ENCODE data around the gene KRTAP2-1. TPM values are rescaled to one million over a fixed set of nuclear protein-coding genes. Genes with fewer than 3 reads are reported as not detected.
"Not testable (repeated sequence)": the region's sequence is repeated elsewhere in the genome, so short reads cannot be mapped to it uniquely, and the experiment has no call there.

Gene KRTAP2-1
- total RNA-seq, 1 experiment from 2014 or later: not detected

- no peak for DNase-seq (ENCODE audit: low read depth)
These were observed 11.6 kb upstream of the KRTAP2-1 start for GRCh38 chr17:41058741-41059140.

GRCh38 chr17:41057547-41057946 is 10.4 kb upstream of the KRTAP2-1 start:
- no peak for DNase-seq (ENCODE audit: low read depth)

- DNase-seq (ENCODE audit: low read depth): not testable (repeated sequence)
These were observed 8.0 kb upstream of the KRTAP2-1 start, which contains the start of gene KRTAP2-2 for GRCh38 chr17:41055130-41055529. TSS of gene KRTAP2-2 (minus strand) at chr17:41055230. CDS start at chr17:41055211, 19 bp downstream.

- not testable (repeated sequence) for DNase-seq (ENCODE audit: low read depth)
These were observed 7.4 kb upstream of the KRTAP2-1 start for GRCh38 chr17:41054556-41054955.

- no peak for DNase-seq (ENCODE audit: low read depth)
These were observed 6.9 kb upstream of the KRTAP2-1 start for GRCh38 chr17:41054025-41054424.

GRCh38 chr17:41052566-41052965 is 5.5 kb upstream of the KRTAP2-1 start:
- DNase-seq (ENCODE audit: low read depth): peak; percentile 66

- DNase-seq (ENCODE audit: low read depth): peak; percentile 93
These were observed 2.0 kb upstream of the KRTAP2-1 start for GRCh38 chr17:41049110-41049509.

- peak; percentile 78 for DNase-seq (ENCODE audit: low read depth)
These were observed 1.3 kb upstream of the KRTAP2-1 start for GRCh38 chr17:41048441-41048840.

GRCh38 chr17:41042953-41043352 is 4.2 kb downstream of the KRTAP2-1 start:
- DNase-seq (ENCODE audit: low read depth): no peak

- DNase-seq (ENCODE audit: low read depth): peak; percentile 65
These were observed 6.1 kb downstream of the KRTAP2-1 start, which contains the start of gene KRTAP1-1 for GRCh38 chr17:41040783-41041571. TSS of gene KRTAP1-1 (minus strand) at chr17:41041450. CDS start at chr17:41041397, 53 bp downstream.

- DNase-seq (ENCODE audit: low read depth): no peak
These were observed 9.2 kb downstream of the KRTAP2-1 start for GRCh38 chr17:41037853-41038350.

GRCh38 chr17:41034346-41034935 is 12.7 kb downstream of the KRTAP2-1 start, which contains the start of gene KRTAP1-3:
TSS of gene KRTAP1-3 (minus strand) at chr17:41034874. CDS start at chr17:41034821, 53 bp downstream.
- DNase-seq (ENCODE audit: low read depth): peak; percentile 68

- DNase-seq (ENCODE audit: low read depth): no peak
These were observed 17.4 kb downstream of the KRTAP2-1 start, which contains the start of gene KRTAP1-4 for GRCh38 chr17:41029633-41030245. TSS of gene KRTAP1-4 (minus strand) at chr17:41030195. CDS start at chr17:41030078, 117 bp downstream.

GRCh38 chr17:41026715-41027471 is 20.2 kb downstream of the KRTAP2-1 start, which contains the start of gene KRTAP1-5:
TSS of gene KRTAP1-5 (minus strand) at chr17:41027208. CDS start at chr17:41027155, 53 bp downstream.
- DNase-seq (ENCODE audit: low read depth): peak; percentile 98

GRCh38 chr17:41024697-41025096 is 22.4 kb downstream of the KRTAP2-1 start:
- DNase-seq (ENCODE audit: low read depth): peak; percentile 38

- DNase-seq (ENCODE audit: low read depth): no peak
These were observed 26.8 kb downstream of the KRTAP2-1 start for GRCh38 chr17:41020336-41020735.

GRCh38 chr17:41019415-41019814 is 27.7 kb downstream of the KRTAP2-1 start:
- DNase-seq (ENCODE audit: low read depth): no peak

- DNase-seq (ENCODE audit: low read depth): no peak
These were observed 28.6 kb downstream of the KRTAP2-1 start for GRCh38 chr17:41018541-41018940.

- no peak for DNase-seq (ENCODE audit: low read depth)
These were observed 30.4 kb downstream of the KRTAP2-1 start for GRCh38 chr17:41016578-41017215.

- no peak for DNase-seq (ENCODE audit: low read depth)
These were observed 31.7 kb downstream of the KRTAP2-1 start for GRCh38 chr17:41015454-41015853.

Data from LHCN-M2 (cell line).